Effector CD4-positive, alpha-beta T cell (primary cell): ENCODE results near the gene PHLDB3.
A peak's percentile ranks its signal among the peaks of the same experiment; 100 is the strongest.
"Not testable (repeated sequence)": the region's sequence is repeated elsewhere in the genome, so short reads cannot be mapped to it uniquely, and the experiment has no call there.

Experiments
- DNase-seq: peaks from one replicate; pipeline ENCODE4 v3.0.0-alpha.2; 2020

The PHLDB3 gene

DNA sequence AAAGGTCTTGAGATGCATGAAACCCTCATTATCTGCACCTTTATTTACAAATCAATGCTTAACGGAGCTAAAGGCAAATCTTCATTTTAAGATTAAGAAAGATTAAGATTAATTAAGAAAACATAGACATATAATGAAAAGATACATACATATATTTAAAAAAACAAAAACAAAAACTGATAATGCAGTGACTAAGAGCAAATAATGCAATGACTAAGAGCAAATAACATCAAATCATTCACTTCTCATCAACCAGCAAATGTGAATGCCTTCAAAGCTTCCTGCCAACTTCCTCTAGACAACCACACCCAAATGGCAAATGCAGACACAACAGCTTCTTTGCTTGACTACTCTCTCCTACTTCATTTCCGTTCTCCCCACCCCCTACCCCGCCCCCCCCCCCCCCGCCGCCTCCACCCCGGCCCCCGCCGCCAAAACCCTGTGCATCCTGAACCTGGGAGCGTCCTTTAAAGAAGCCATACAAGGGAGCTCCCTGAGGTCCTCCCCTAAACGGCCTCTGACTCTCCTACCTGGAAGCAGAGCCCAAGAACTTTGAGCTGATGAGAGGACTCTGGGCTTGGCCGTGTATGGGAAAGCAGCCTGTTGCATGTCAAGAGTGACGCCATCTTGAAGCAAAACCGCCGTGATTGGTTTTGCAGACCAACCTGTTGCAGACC lies 65.4 kb downstream of the PHLDB3 start:
- peak; percentile 51 for DNase-seq

GRCh38 chr19:43438291-43439031 lies 66.1 kb downstream of the PHLDB3 start:
- DNase-seq, result no peak

DNA sequence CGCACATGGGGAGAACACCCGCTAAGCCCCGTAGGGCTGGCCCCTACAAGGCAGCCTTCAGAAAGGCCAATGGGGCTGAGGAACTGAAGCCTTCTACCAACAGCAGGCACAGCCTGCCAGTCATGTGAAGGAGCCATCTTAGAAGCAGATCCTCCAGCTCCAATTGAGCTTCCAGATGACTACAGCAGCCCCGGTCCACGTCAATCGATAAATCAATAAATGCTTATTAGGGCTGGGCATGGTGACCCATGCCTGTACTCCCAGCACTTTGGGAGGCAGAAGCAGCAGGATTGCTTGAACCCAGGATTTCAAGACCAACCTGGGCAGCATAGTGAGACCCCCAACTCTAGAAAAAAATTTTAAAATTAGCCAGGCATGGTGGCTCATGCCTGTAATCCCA lies 66.8 kb downstream of the PHLDB3 start:
- DNase-seq, result no peak

GRCh38 chr19:43437284-43437683 lies 67.3 kb downstream of the PHLDB3 start:
- DNase-seq, result not testable (repeated sequence)

GRCh38 chr19:43435775-43436174 lies 68.8 kb downstream of the PHLDB3 start:
- no peak for DNase-seq

- no peak for DNase-seq
These were observed 70.9 kb downstream of the PHLDB3 start for GRCh38 chr19:43433689-43434088.

DNA sequence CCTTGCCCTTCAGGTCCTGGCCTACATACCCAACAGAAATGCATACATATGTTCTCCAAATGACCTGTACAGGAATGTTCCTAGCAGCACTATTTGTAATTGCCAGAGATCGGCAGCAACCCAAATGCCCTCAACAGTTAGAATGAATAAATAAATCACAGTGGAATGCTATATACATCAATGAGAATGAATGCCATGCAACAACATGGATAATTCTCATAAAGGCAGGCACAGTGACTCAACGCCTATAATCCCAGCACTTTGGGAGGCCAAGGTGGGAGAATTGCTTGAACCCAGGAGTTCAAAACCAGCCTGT lies 71.2 kb downstream of the PHLDB3 start:
- no peak for DNase-seq

GRCh38 chr19:43430976-43431375 lies 73.6 kb downstream of the PHLDB3 start:
- DNase-seq, result no peak

GRCh38 chr19:43430142-43430710 lies 74.3 kb downstream of the PHLDB3 start:
- DNase-seq, result no peak

GRCh38 chr19:43429395-43429794 lies 75.2 kb downstream of the PHLDB3 start:
- no peak for DNase-seq

DNA sequence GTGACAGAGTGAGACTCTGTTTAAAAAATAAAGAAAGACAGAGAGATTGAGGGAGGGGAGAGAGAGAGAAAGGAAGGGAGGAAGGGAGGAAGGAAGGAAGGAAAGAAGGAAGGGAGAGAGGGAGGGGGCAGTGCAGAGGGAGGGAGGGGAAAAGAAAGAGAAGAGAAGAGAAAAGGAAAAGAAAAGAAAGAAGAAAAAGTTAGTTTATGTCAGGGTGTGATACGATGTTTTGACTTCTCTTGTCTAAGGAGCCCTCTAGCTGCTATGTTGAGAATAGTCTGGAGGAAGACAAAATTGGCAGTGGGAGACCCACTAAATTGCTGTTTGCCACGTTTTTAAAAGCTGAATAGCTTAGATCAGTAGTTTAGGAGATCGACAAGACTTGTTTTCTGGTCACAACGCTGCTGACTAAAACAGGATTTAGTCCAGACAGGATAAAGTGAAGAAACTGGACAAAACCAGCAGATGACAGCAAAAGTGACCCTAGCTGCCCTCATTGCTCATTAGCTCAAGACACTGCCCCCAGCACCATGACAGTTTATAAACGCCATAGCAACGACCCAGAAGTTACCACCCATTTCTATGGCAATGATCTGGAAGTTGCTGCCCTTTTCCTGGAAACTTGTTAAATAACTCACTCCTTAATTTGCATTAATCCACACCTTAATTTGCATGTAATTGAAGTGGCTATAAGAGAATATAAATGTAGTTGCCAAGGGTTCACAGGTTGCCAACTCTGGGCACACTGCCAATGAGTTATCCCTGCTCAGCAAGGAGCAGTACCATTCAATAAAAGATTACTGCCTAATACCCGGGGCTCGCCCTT lies 78.8 kb downstream of the PHLDB3 start:
- no peak for DNase-seq
